HG03135 (cell line): ENCODE measurements around the gene TACR1.
"Not testable (repeated sequence)": the region's sequence is repeated elsewhere in the genome, so short reads cannot be mapped to it uniquely, and the experiment has no call there.

ENCODE experiments used
- ATAC-seq: cut with Tn5 transposase; IDR thresholded peaks from one replicate; pipeline ENCODE4 v1.9.1; 2021; ENCODE audit warnings: mild to moderate bottlenecking, moderate library complexity; ENCODE audit not compliant: unreplicated experiment

Gene TACR1

DNA sequence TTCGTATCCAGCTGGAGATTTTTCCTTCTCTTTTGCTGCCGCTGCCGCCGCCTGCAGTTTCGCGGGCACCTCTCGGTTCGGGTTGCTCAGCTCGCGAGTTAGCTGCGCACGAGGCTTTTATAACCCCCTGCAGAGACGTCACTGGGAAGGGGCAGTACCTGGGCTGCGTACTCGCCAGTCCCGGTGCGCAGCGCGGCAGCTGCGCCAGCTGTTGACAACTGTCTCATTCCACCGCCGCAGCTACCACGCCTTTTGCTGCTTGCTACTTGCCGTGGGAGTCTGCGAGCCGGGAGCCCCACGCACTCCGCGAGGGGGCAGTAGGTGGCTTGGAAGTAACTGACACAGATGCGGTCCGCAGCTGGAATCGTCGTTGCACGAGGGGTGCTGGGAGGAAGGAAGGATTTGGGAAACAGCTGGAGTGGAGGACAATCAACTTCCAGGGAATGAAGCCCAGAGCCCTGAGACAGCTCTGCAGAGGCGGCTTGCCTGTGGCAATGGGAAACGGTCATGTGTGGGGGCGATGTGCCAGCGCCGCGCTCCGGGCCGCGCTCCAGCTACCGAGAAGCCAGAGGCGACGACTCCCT lies at the start of gene TACR1:
TACR1 (minus strand) TSS at position 93 of the 584 bp plus-strand sequence. CDS start 586 bp downstream, outside the sequence.
- ATAC-seq = peak; percentile 67

DNA sequence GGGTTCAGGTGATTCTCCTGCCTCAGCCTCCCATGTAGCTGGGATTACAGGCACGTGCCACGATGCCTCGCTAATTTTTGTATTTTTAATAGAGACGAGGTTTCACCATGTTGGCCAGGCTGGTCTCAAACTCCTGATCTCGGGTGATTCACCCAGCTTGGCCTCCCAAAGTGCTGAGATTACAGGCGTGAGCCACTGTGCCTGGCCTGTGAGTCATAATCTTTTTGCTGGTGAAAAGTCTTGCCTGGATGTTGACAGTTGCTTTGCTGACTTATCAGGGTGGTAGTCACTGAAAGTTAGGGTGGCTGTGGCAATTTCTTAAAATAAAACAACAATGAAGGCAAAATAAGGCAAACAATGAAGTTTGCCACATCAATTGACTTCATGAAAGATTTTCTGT lies 49.3 kb upstream of the TACR1 start:
- ATAC-seq = not testable (repeated sequence)

DNA sequence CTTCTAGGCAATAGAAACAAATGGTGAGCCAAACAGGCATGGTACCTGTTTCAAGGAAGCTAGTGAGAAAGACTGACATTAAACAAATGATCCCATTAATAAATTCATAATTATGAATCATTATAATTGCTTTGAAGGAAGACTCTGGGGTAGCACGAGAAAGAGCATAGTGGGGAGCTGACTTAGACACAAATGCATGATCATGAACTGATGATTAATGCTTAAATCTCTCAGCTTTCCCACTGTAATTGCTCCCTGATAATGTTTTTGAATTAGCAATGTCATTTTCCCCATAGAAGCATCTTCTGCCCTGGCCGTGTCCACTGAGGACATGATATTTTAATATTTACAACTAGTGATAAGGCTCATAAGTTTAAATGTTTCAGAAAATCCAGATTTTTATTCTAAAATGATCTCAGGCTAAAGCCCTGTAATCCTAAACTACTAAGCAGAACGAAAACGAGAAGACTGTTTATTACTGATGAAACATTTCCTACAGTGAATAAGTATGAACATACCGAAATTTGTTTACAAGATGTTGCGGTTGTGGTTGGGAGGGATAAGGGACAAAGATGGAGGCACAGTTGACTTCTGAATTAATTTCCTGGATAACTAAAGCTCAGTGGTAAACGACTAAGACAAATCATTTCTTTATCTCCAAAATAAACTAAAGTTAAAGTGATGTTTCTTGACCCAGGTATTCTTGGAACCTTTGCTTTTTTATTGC lies 47.3 kb upstream of the TACR1 start:
- ATAC-seq = no peak

- ATAC-seq = no peak
Measured at GRCh38 chr2:75243219-75243618, 43.9 kb upstream of the TACR1 start.

DNA sequence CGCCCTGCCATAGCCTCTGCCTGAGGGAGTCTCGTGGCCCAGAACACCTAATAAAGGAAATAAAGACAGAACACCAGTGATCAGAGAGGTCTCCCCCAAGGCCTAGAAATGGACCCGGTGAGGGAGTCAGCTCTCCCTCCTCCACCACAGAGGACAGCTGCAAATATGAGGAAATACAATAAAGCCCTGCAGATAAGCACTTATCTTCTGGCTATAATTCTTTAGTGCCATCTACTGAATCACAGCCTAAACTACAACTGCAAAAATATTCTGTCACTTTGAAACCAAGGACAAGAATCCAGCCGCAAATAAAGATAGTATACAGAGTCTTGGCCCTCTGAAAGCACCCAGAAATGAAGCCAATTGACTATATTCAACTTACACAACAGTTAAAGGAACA lies 42.4 kb upstream of the TACR1 start:
- ATAC-seq = no peak

DNA sequence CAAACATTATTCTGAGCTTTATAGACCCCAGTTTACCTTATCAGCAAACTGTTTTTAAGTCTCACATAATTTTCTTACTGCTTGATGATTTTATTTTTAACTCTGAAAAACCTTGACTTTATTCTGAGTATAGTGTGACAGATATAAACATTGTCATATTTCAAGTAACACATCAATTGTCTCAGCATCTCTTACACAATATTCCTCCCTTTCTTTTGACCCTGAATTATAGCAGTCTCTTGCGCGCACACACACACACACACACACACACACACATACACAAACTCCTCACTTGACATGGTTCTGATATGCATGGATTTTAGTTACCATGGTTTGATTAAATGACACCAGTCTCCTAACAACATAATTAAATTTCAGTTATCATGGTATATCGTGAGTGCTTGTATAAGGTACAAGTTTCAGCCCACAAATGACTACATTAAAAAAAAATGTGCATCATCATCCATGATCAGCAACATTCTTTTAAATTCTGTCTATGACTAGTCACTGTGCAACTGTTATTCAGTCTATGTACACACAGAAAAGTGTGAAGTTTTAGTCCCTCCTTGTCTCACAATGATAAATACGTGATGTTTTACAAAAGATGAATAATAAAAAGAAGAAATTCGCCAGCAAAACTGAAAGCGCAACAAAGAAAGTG lies 39.5 kb upstream of the TACR1 start:
- no peak for ATAC-seq

- ATAC-seq = no peak
Measured at GRCh38 chr2:75237296-75237695, 38.0 kb upstream of the TACR1 start.

DNA sequence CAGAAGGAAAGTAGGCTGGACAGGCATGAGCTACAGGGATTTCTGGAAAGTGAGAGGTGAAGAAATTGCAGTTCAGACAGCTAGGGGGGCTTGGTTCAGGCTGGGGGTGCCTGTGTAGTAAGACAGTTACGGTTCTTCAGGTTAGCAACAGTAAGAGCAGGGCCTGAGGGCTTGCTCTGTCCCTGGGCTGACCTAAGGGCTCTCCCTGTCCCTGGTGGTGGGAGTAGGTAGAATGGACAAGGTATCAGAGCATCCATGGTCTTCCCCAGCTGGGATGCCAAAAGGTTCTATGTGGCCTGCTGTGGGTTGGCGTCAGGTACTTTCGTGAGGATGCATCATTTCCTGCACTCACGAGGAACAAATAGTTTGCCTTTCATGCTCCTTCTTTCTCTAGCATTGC lies 34.6 kb upstream of the TACR1 start:
- no peak for ATAC-seq

- no peak for ATAC-seq
Measured at GRCh38 chr2:75226617-75227016, 27.3 kb upstream of the TACR1 start.

DNA sequence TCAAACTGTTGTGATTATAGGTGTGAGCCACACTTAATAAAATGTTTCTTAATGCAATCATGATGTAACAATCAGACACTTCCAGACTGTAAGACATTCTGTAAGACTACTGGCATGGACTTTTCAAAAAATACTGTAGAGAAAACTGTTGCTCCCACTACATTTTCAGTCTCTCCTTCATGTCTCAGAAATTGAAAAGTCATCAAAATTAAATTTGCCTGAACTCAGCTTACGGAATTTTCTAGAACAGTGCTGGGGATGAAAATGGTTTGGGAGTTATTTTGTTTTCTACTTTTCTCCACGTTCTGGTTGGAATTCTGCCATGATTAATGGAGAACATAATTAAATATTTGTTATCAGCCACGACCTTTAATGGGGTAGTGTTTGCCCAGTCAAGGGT lies 26.8 kb upstream of the TACR1 start:
- ATAC-seq = no peak

GRCh38 chr2:75224636-75225094 lies 25.3 kb upstream of the TACR1 start:
- no peak for ATAC-seq

DNA sequence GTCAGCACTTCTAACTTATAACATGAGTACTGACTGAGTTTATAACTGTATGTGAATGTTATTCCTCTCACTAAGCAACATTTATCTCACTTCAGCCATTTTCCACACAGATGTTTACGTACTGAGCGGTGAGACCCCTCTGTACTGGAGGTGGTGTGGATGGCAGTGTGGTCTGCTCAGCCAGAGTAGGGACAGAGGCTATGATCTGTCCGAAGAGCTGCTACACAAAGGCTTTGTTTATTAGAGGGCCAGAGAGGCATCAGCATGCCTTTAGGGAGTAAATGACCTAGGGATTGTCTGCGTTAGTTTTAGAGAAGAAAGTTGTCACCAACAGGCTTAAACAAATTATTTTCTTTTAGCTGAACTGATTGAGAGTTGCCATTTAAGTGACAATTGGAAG lies 23.2 kb upstream of the TACR1 start:
- no peak for ATAC-seq

GRCh38 chr2:75221862-75222261 lies 22.5 kb upstream of the TACR1 start:
- no peak for ATAC-seq

- not testable (repeated sequence) for ATAC-seq
Measured at GRCh38 chr2:75219213-75219612, 19.9 kb upstream of the TACR1 start.

GRCh38 chr2:75211266-75211770 lies 12.0 kb upstream of the TACR1 start:
- no peak for ATAC-seq

GRCh38 chr2:75210409-75210808 lies 11.1 kb upstream of the TACR1 start:
- ATAC-seq = no peak

- ATAC-seq = no peak
Measured at GRCh38 chr2:75208738-75209137, 9.4 kb upstream of the TACR1 start.

GRCh38 chr2:75204833-75205232 lies 5.5 kb upstream of the TACR1 start:
- ATAC-seq = no peak

- no peak for ATAC-seq
Measured at GRCh38 chr2:75202359-75202758, 3.0 kb upstream of the TACR1 start.

GRCh38 chr2:75200140-75201096 lies 1.1 kb upstream of the TACR1 start:
- ATAC-seq = peak; percentile 17
